Stimulated activated CD4-positive, alpha-beta T cell treated with anti-CD3 and anti-CD28 coated beads, Interleukin-1b, Interleukin-23, amount 100 ng/mL, for 4 hours (primary cell): ENCODE data around the gene GPHN.
A peak's percentile ranks its signal among the peaks of the same experiment; 100 is the strongest.

Experiments used
- DNase-seq, 2 donors: peaks; one replicate each; pipeline ENCODE4 v3.0.0-alpha.2; 2020; ENCODE audit warnings: low read depth in 2 of 2

Gene GPHN

GRCh38 chr14:66507722-66508546, at the start of gene GPHN:
Gene GPHN (plus strand): TSS chr14:66508147.
- peak; percentile 80 to 83 for DNase-seq

GRCh38 chr14:66459603-66460002, 48.3 kb upstream of the GPHN start:
- no peak for DNase-seq

GRCh38 chr14:66464261-66464660, 43.7 kb upstream of the GPHN start:
- no peak for DNase-seq

- DNase-seq, result no peak
Observed at GRCh38 chr14:66468778-66469367, 39.1 kb upstream of the GPHN start.

- no peak for DNase-seq
Observed at GRCh38 chr14:66471584-66471983, 36.4 kb upstream of the GPHN start.

- no peak for DNase-seq
Observed at GRCh38 chr14:66472251-66472650, 35.7 kb upstream of the GPHN start.

- no peak for DNase-seq
Observed at GRCh38 chr14:66473223-66473622, 34.7 kb upstream of the GPHN start.

GRCh38 chr14:66476964-66477363, 31.0 kb upstream of the GPHN start:
- no peak for DNase-seq

- no peak for DNase-seq
Observed at GRCh38 chr14:66477567-66477966, 30.4 kb upstream of the GPHN start.

- DNase-seq, result no peak
Observed at GRCh38 chr14:66482873-66483272, 25.1 kb upstream of the GPHN start.

- DNase-seq, result no peak
Observed at GRCh38 chr14:66483322-66483721, 24.6 kb upstream of the GPHN start.

- DNase-seq, result no peak
Observed at GRCh38 chr14:66485029-66485428, 22.9 kb upstream of the GPHN start.

- DNase-seq, result no peak
Observed at GRCh38 chr14:66485910-66486421, 22.0 kb upstream of the GPHN start, which contains the start of gene CCDC196. Gene CCDC196 (plus strand): TSS chr14:66486371. CDS start chr14:66486503, 132 bp downstream.

- no peak for DNase-seq
Observed at GRCh38 chr14:66487164-66487563, 20.8 kb upstream of the GPHN start.

- DNase-seq, result no peak
Observed at GRCh38 chr14:66490143-66491111, 17.5 kb upstream of the GPHN start.

- DNase-seq, result no peak
Observed at GRCh38 chr14:66493750-66494149, 14.2 kb upstream of the GPHN start.

- peak in 1 of 2 donors; percentile 24 for DNase-seq
Observed at GRCh38 chr14:66495218-66496098, 12.5 kb upstream of the GPHN start.

- no peak for DNase-seq
Observed at GRCh38 chr14:66496188-66496807, 11.6 kb upstream of the GPHN start.

GRCh38 chr14:66496911-66497310, 11.0 kb upstream of the GPHN start:
- no peak for DNase-seq

- no peak for DNase-seq
Observed at GRCh38 chr14:66498311-66498710, 9.6 kb upstream of the GPHN start.
